Astrocyte (in vitro differentiated cells and primary cell): ENCODE results near the gene MYO1C. TPM values are rescaled to one million over a fixed set of nuclear protein-coding genes. Genes with fewer than 3 reads are reported as not detected.

Experiments used
- DNase-seq: peaks from one replicate; pipeline ENCODE4 v3.0.0-alpha.2; 2010; ENCODE audit warnings: low read depth
- FAIRE-seq: peaks from 2 replicates; lab custom pipeline; 2011; peaks lifted over from hg19 to GRCh38; lab: Jason Lieb, UNC
- H2AFZ ChIP-seq: 2 replicates; pipeline ENCODE4 v1.6.0; 2012; ENCODE audit warnings: low read depth, low read length, inconsistent platforms
- H3K27ac ChIP-seq: 2 replicates; pipeline ENCODE4 v1.5.1; 2011; ENCODE audit warnings: low read depth, low read length, inconsistent platforms
- H3K27me3 ChIP-seq: 2 replicates; pipeline ENCODE4 v1.6.0; 2011; ENCODE audit warnings: low read length, inconsistent platforms; ENCODE audit not compliant: insufficient read depth
- H3K36me3 ChIP-seq: 2 replicates; pipeline ENCODE4 v1.5.1; 2011; ENCODE audit warnings: low read length, inconsistent platforms; ENCODE audit not compliant: insufficient read depth
- H3K4me1 ChIP-seq: 2 replicates; pipeline ENCODE4 v1.5.1; 2011; ENCODE audit warnings: low read length, inconsistent platforms; ENCODE audit not compliant: insufficient read depth
- H3K4me2 ChIP-seq: 2 replicates; pipeline ENCODE4 v1.6.0; 2012; ENCODE audit warnings: low read length, inconsistent platforms
- H3K4me3 ChIP-seq: 2 replicates; pipeline ENCODE4 v1.5.1; 2011; ENCODE audit warnings: low read depth, mild to moderate bottlenecking, low read length, inconsistent platforms; ENCODE audit not compliant: insufficient read depth
- H3K79me2 ChIP-seq: 2 replicates; pipeline ENCODE4 v1.6.0; 2012; ENCODE audit warnings: mild to moderate bottlenecking, low read length, inconsistent platforms; ENCODE audit not compliant: insufficient read depth
- H3K9ac ChIP-seq: 2 replicates; pipeline ENCODE4 v1.6.0; 2012; ENCODE audit warnings: mild to moderate bottlenecking, low read length, inconsistent platforms
- H3K9me3 ChIP-seq: 2 replicates; pipeline ENCODE4 v1.5.1; 2012; ENCODE audit warnings: low read depth, mild to moderate bottlenecking, low read length, inconsistent platforms; ENCODE audit not compliant: insufficient read depth
- H4K20me1 ChIP-seq: 2 replicates; pipeline ENCODE4 v1.6.0; 2012; ENCODE audit warnings: low read length, inconsistent platforms; ENCODE audit not compliant: insufficient read depth
- H3K27ac Mint-ChIP-seq: one replicate; pipeline ENCODE4 v1.8.0; 2021; ENCODE audit warnings: mild to moderate bottlenecking, mixed read lengths; ENCODE audit not compliant: unreplicated experiment
- H3K27me3 Mint-ChIP-seq: one replicate; pipeline ENCODE4 v1.8.0; 2021; ENCODE audit warnings: low read depth, mixed read lengths; ENCODE audit not compliant: unreplicated experiment
- H3K36me3 Mint-ChIP-seq: one replicate; pipeline ENCODE4 v1.8.0; 2021; ENCODE audit warnings: low read depth, mixed read lengths; ENCODE audit not compliant: unreplicated experiment
- H3K4me1 Mint-ChIP-seq: one replicate; pipeline ENCODE4 v1.8.0; 2021; ENCODE audit warnings: low read depth, mixed read lengths; ENCODE audit not compliant: unreplicated experiment
- H3K4me3 Mint-ChIP-seq: one replicate; pipeline ENCODE4 v1.8.0; 2021; ENCODE audit warnings: mild to moderate bottlenecking, moderate library complexity, mixed read lengths; ENCODE audit not compliant: unreplicated experiment
- H3K9me3 Mint-ChIP-seq: one replicate; pipeline ENCODE4 v1.8.0; 2021; ENCODE audit warnings: mild to moderate bottlenecking, mixed read lengths; ENCODE audit not compliant: unreplicated experiment
- CTCF ChIP-seq: IDR thresholded peaks from 2 replicates; pipeline ENCODE4 v1.5.1; 2011; ENCODE audit warnings: low read depth, mild to moderate bottlenecking, inconsistent platforms, low read length, moderate library complexity; ENCODE audit not compliant: insufficient read depth
- EZH2 ChIP-seq: IDR thresholded peaks from 2 replicates; pipeline ENCODE4 v1.6.1; 2012; ENCODE audit warnings: mild to moderate bottlenecking, low read length, inconsistent platforms; ENCODE audit not compliant: insufficient read depth
- total RNA-seq: library from RNA; stranded (reverse); gene quantifications from 2 replicates; pipeline ENCODE4 v1.2.1, GENCODE V29; 2021

MYO1C gene
- total RNA-seq, 1 donor from 2014 or later: 132 TPM

- Histone ChIP-seq H4K20me1 (peaks cover 32% of the 10 kb centered on the region), H3K27me3 (no peaks in the 10 kb centered on the region), H3K79me2 (peaks cover 20% of the 10 kb centered on the region), H3K9me3 (no peaks in the 10 kb centered on the region), H3K27ac (no peak overlapping the region), H3K4me1 (peaks cover 32% of the 10 kb centered on the region), H3K9ac (no peak overlapping the region), H3K4me2 (peak overlapping the region; percentile 54), H3K4me3 (no peak overlapping the region), H2AFZ (no peak overlapping the region), H3K36me3 (peaks cover 9% of the 10 kb centered on the region)
- no peaks in the 10 kb centered on the region for H3K27me3 Mint-ChIP-seq
- H3K4me3 Mint-ChIP-seq: peak overlapping the region; percentile 79
- H3K27ac Mint-ChIP-seq: peak overlapping the region; percentile 47
- no peaks in the 10 kb centered on the region for H3K9me3 Mint-ChIP-seq
- TF ChIP-seq EZH2 (no peak), CTCF (no peak)
- FAIRE-seq (no peak), DNase-seq (no peak)
- peaks cover 11% of the 10 kb centered on the region for H3K4me1 Mint-ChIP-seq
- peaks cover 14% of the 10 kb centered on the region for H3K36me3 Mint-ChIP-seq
These were observed 8.4 kb downstream of the MYO1C start for GRCh38 chr17:1484060-1484535.

- Histone ChIP-seq H3K4me2 (no peak overlapping the region), H3K27me3 (no peaks in the 10 kb centered on the region), H3K9me3 (no peaks in the 10 kb centered on the region), H3K27ac (no peak overlapping the region), H3K4me1 (peaks cover 19% of the 10 kb centered on the region), H3K79me2 (peaks cover 12% of the 10 kb centered on the region), H3K9ac (no peak overlapping the region), H3K4me3 (no peak overlapping the region), H4K20me1 (peaks cover 35% of the 10 kb centered on the region), H2AFZ (no peak overlapping the region), H3K36me3 (peaks cover 12% of the 10 kb centered on the region)
- Mint-ChIP-seq H3K27ac (peak overlapping the region; percentile 34), H3K4me1 (peaks cover 7% of the 10 kb centered on the region), H3K9me3 (no peaks in the 10 kb centered on the region), H3K36me3 (peaks cover 14% of the 10 kb centered on the region), H3K4me3 (no peak overlapping the region), H3K27me3 (no peaks in the 10 kb centered on the region)
- TF ChIP-seq EZH2 (no peak), CTCF (no peak)
- FAIRE-seq (no peak), DNase-seq (no peak)
These were observed 9.8 kb downstream of the MYO1C start for GRCh38 chr17:1482680-1483079.

- H3K9ac ChIP-seq: no peak overlapping the region
- peaks cover 12% of the 10 kb centered on the region for H3K79me2 ChIP-seq
- H4K20me1 ChIP-seq: peaks cover 35% of the 10 kb centered on the region
- no peaks in the 10 kb centered on the region for H3K9me3 Mint-ChIP-seq
- no peak overlapping the region for H2AFZ ChIP-seq
- H3K4me3 ChIP-seq: no peak overlapping the region
- H3K27me3 Mint-ChIP-seq: no peaks in the 10 kb centered on the region
- TF ChIP-seq EZH2: no peak
- no peak for TF ChIP-seq CTCF
- peaks cover 7% of the 10 kb centered on the region for H3K4me1 Mint-ChIP-seq
- no peaks in the 10 kb centered on the region for H3K27me3 ChIP-seq
- FAIRE-seq: no peak
- H3K27ac Mint-ChIP-seq: no peak overlapping the region
- no peak overlapping the region for H3K4me2 ChIP-seq
- H3K9me3 ChIP-seq: no peaks in the 10 kb centered on the region
- peaks cover 15% of the 10 kb centered on the region for H3K36me3 Mint-ChIP-seq
- no peak overlapping the region for H3K4me3 Mint-ChIP-seq
- peaks cover 12% of the 10 kb centered on the region for H3K4me1 ChIP-seq
- peaks cover 14% of the 10 kb centered on the region for H3K36me3 ChIP-seq
- no peak for DNase-seq
- H3K27ac ChIP-seq: no peak overlapping the region
These were observed 10.8 kb downstream of the MYO1C start for GRCh38 chr17:1481736-1482135.
